CD4-positive, alpha-beta T cell (primary cell): ENCODE measurements around the gene PROSER2. TPM values are rescaled to one million over a fixed set of nuclear protein-coding genes. Genes with fewer than 3 reads are reported as not detected.
A peak's percentile ranks its signal among the peaks of the same experiment; 100 is the strongest.
"Not testable (repeated sequence)": the region's sequence is repeated elsewhere in the genome, so short reads cannot be mapped to it uniquely, and the experiment has no call there.

Experiments
- ATAC-seq: fragments of 200-7000 bp; cut with Tn5 transposase; one replicate; pipeline ENCODE4 v1.10.0; 2022; ENCODE audit warnings: mild to moderate bottlenecking; ENCODE audit not compliant: poor library complexity
- CTCF ChIA-PET: fragments of 350-600 bp; sonication (Branson Sonifier 250); formaldehyde crosslinking; loops from one replicate; lab custom pipeline; 2021; ENCODE audit warnings: antibody characterized with exemption, inconsistent platforms; lab: Charles Lee
- POLR2A ChIA-PET: fragments of 350-600 bp; sonication (Branson Sonifier 250); formaldehyde crosslinking; loops from one replicate; lab custom pipeline; 2021; ENCODE audit warnings: antibody characterized with exemption, inconsistent platforms; lab: Charles Lee
- DNase-seq, 14 experiments: peaks; one replicate each; pipeline ENCODE4 v3.0.0-alpha.2; 2013 to 2020; ENCODE audit warnings: mixed read lengths in 2 of 14
- H3K27ac ChIP-seq, 2 donors: one replicate each; pipeline versions ENCODE4 v1.5.1 to v1.7.0; 2013; ENCODE audit warnings: low read length in 2 of 2, low read depth in 1 of 2, mild to moderate bottlenecking in 1 of 2
- H3K27me3 ChIP-seq, 2 experiments: 1 replicate in 1 of 2; 2 replicates in 1 of 2; pipeline versions ENCODE4 v1.6.1 to v1.7.0; 2013; ENCODE audit warnings: low read length in 2 of 2, control low read depth in 1 of 2, mild to moderate bottlenecking in 1 of 2, moderate library complexity in 1 of 2; ENCODE audit not compliant: insufficient read depth in 2 of 2, control insufficient read depth in 1 of 2
- H3K36me3 ChIP-seq: one replicate; pipeline ENCODE4 v1.6.1; 2013; ENCODE audit warnings: low read length, control low read depth; ENCODE audit not compliant: insufficient read depth
- H3K4me1 ChIP-seq: one replicate; pipeline ENCODE4 v1.6.1; 2013; ENCODE audit warnings: low read length, control low read depth; ENCODE audit not compliant: insufficient read depth
- H3K4me3 ChIP-seq: one replicate; pipeline ENCODE4 v1.5.1; 2013; ENCODE audit warnings: mild to moderate bottlenecking, low read length, moderate library complexity
- H3K9me3 ChIP-seq, 2 experiments: 1 replicate in 1 of 2; 2 replicates in 1 of 2; pipeline versions ENCODE4 v1.6.1 to v1.7.0; 2013; ENCODE audit warnings: low read length in 2 of 2, mild to moderate bottlenecking in 2 of 2, control low read depth in 1 of 2, moderate library complexity in 1 of 2; ENCODE audit not compliant: control insufficient read depth in 1 of 2, insufficient read depth in 1 of 2
- H3K27ac Mint-ChIP-seq: one replicate; pipeline ENCODE4 v1.8.0; 2020; ENCODE audit warnings: mixed read lengths
- H3K27me3 Mint-ChIP-seq: one replicate; pipeline ENCODE4 v1.8.0; 2021; ENCODE audit warnings: mixed read lengths
- H3K36me3 Mint-ChIP-seq: one replicate; pipeline ENCODE4 v1.8.0; 2021; ENCODE audit warnings: low read depth, mixed read lengths
- H3K4me1 Mint-ChIP-seq: one replicate; pipeline ENCODE4 v1.8.0; 2021; ENCODE audit warnings: low read depth, mixed read lengths
- H3K4me3 Mint-ChIP-seq: one replicate; pipeline ENCODE4 v1.8.0; 2020; ENCODE audit warnings: mild to moderate bottlenecking, mixed read lengths
- H3K9me3 Mint-ChIP-seq: one replicate; pipeline ENCODE4 v1.8.0; 2020; ENCODE audit warnings: mixed read lengths
- CTCF ChIP-seq: fragments of 200-600 bp; IDR thresholded peaks from one replicate; pipeline ENCODE4 v1.8.0; 2022; ENCODE audit warnings: antibody characterized with exemption, mild to moderate bottlenecking
- intact Hi-C, 2 experiments: fragments of 100-400 bp; cut with DNase I in 1 of 2; cut with micrococcal nuclease in 1 of 2; formaldehyde crosslinking; loops; one replicate each; pipeline versions ENCODE4 v1.15.1 to v1.9.0; 2023 to 2025; cut with DNase I, micrococcal nuclease
- total RNA-seq, 174 experiments: library from RNA in 2 of 174; stranded (reverse) in 2 of 174; gene quantifications; one replicate each; pipeline ENCODE4 v1.2.3 and lab custom pipeline; 2021 to 2026

Gene PROSER2
- total RNA-seq, 2 experiments from 2014 or later = 1.1 TPM

- Mint-ChIP-seq H3K4me3 (no peak overlapping the region), H3K9me3 (no peaks in the 10 kb centered on the region), H3K27me3 (peaks cover 32% of the 10 kb centered on the region), H3K36me3 (no peaks in the 10 kb centered on the region), H3K27ac (no peak overlapping the region), H3K4me1 (peaks cover 17% of the 10 kb centered on the region)
- Histone ChIP-seq H3K4me3 (no peak overlapping the region), H3K27ac (no peak overlapping the region), H3K9me3 (no peaks in the 10 kb centered on the region), H3K27me3 (peaks cover 2 to 3% of the 10 kb centered on the region in 2 experiments), H3K36me3 (no peaks in the 10 kb centered on the region), H3K4me1 (peaks cover 11% of the 10 kb centered on the region)
- DNase-seq = no peak
- POLR2A ChIA-PET = no interaction called here
- CTCF ChIA-PET = interaction anchor here (1.1 kb wide), 1 partner anchor 10 kb away, joined by 3 read pairs; no protein-coding TSS in a partner anchor
- TF ChIP-seq CTCF = no peak
- no peak for ATAC-seq
- intact Hi-C loops = no loop called here
Observed at GRCh38 chr10:11849277-11849676, 26.1 kb downstream of the PROSER2 start.

- H3K27me3 ChIP-seq = peaks cover 2 to 3% of the 10 kb centered on the region in 2 experiments
- H3K9me3 Mint-ChIP-seq = no peaks in the 10 kb centered on the region
- peaks cover 11% of the 10 kb centered on the region for H3K4me1 ChIP-seq
- H3K36me3 Mint-ChIP-seq = no peaks in the 10 kb centered on the region
- H3K4me3 ChIP-seq = no peak overlapping the region
- ChIA-PET POLR2A (no interaction called here), CTCF (no interaction called here)
- peak in 3 of 14 experiments; percentile 16 to 57 (median 44) for DNase-seq
- no peak overlapping the region for H3K27ac ChIP-seq
- H3K4me1 Mint-ChIP-seq = peaks cover 16% of the 10 kb centered on the region
- intact Hi-C loops = no loop called here
- no peak overlapping the region for H3K27ac Mint-ChIP-seq
- no peaks in the 10 kb centered on the region for H3K9me3 ChIP-seq
- no peaks in the 10 kb centered on the region for H3K36me3 ChIP-seq
- H3K27me3 Mint-ChIP-seq = peaks cover 30% of the 10 kb centered on the region
- no peak for TF ChIP-seq CTCF
- ATAC-seq = no peak
- no peak overlapping the region for H3K4me3 Mint-ChIP-seq
Observed at GRCh38 chr10:11849911-11850310, 26.8 kb downstream of the PROSER2 start.

- ATAC-seq (no peak), DNase-seq (no peak)
- ChIA-PET POLR2A (no interaction called here), CTCF (no interaction called here)
- TF ChIP-seq CTCF = no peak
- intact Hi-C loops = no loop called here
- H3K27me3 ChIP-seq = peaks cover 0 to 2% of the 10 kb centered on the region in 2 experiments
- H3K27ac Mint-ChIP-seq = no peak overlapping the region
- H3K4me1 Mint-ChIP-seq = no peaks in the 10 kb centered on the region
- no peaks in the 10 kb centered on the region for H3K36me3 Mint-ChIP-seq
- no peak overlapping the region for H3K27ac ChIP-seq
- H3K36me3 ChIP-seq = no peaks in the 10 kb centered on the region
- no peaks in the 10 kb centered on the region for H3K9me3 ChIP-seq
- no peaks in the 10 kb centered on the region for H3K9me3 Mint-ChIP-seq
- no peaks in the 10 kb centered on the region for H3K4me1 ChIP-seq
- H3K4me3 ChIP-seq = no peak overlapping the region
- peaks cover 18% of the 10 kb centered on the region for H3K27me3 Mint-ChIP-seq
- no peak overlapping the region for H3K4me3 Mint-ChIP-seq
Observed at GRCh38 chr10:11851910-11852309, 28.8 kb downstream of the PROSER2 start.

GRCh38 chr10:11852637-11853036 lies 29.5 kb downstream of the PROSER2 start:
- DNase-seq, H3K4me3 Mint-ChIP-seq, H3K36me3 ChIP-seq, H3K4me1 ChIP-seq, CTCF ChIA-PET, H3K27ac Mint-ChIP-seq, H3K9me3 Mint-ChIP-seq, H3K4me3 ChIP-seq, intact Hi-C loops, H3K36me3 Mint-ChIP-seq, POLR2A ChIA-PET, H3K9me3 ChIP-seq, H3K4me1 Mint-ChIP-seq, H3K27ac ChIP-seq, H3K27me3 ChIP-seq, ATAC-seq: not testable (repeated sequence)
- H3K27me3 Mint-ChIP-seq = peaks cover 16% of the 10 kb centered on the region
